Natural killer cell (primary cell): ENCODE data around the gene NCS1. TPM values are rescaled to one million over a fixed set of nuclear protein-coding genes. Genes with fewer than 3 reads are reported as not detected.

Source experiments
- ATAC-seq, 3 donors: fragments of 150-1000 bp in 2 of 3; fragments of 200-7000 bp in 1 of 3; cut with Tn5 transposase; 1 replicate in 1 of 3; 2 replicates in 2 of 3; pipeline ENCODE4 v1.10.0; 2021; ENCODE audit warnings: mild to moderate bottlenecking in 2 of 3, moderate library complexity in 2 of 3
- DNase-seq, 2 donors: peaks; one replicate each; pipeline versions ENCODE4 v3.0.0 to v3.0.0-alpha.2; 2013 to 2021; ENCODE audit warnings: mixed read lengths in 1 of 2
- H3K27ac ChIP-seq: one replicate; pipeline ENCODE4 v1.5.1; 2013; ENCODE audit warnings: mild to moderate bottlenecking, low read length
- H3K27me3 ChIP-seq: one replicate; pipeline ENCODE4 v1.6.1; 2013; ENCODE audit warnings: low read length; ENCODE audit not compliant: control insufficient read depth, insufficient read depth
- H3K36me3 ChIP-seq: one replicate; pipeline ENCODE4 v1.6.1; 2013; ENCODE audit warnings: low read length; ENCODE audit not compliant: control insufficient read depth, insufficient read depth
- H3K4me1 ChIP-seq: one replicate; pipeline ENCODE4 v1.6.1; 2013; ENCODE audit warnings: low read length; ENCODE audit not compliant: control insufficient read depth, insufficient read depth
- H3K4me3 ChIP-seq: one replicate; pipeline ENCODE4 v1.5.1; 2013; ENCODE audit warnings: low read length
- H3K9me3 ChIP-seq: one replicate; pipeline ENCODE4 v1.6.1; 2013; ENCODE audit warnings: low read length; ENCODE audit not compliant: control insufficient read depth, insufficient read depth
- H3K27ac Mint-ChIP-seq, 2 donors: one replicate each; pipeline ENCODE4 v1.8.0; 2022; ENCODE audit warnings: mild to moderate bottlenecking in 2 of 2, mixed read lengths in 2 of 2, moderate library complexity in 1 of 2
- H3K27me3 Mint-ChIP-seq, 2 donors: one replicate each; pipeline ENCODE4 v1.8.0; 2022; ENCODE audit warnings: low read depth in 2 of 2, mixed read lengths in 2 of 2
- H3K36me3 Mint-ChIP-seq: one replicate; pipeline ENCODE4 v1.8.0; 2022; ENCODE audit warnings: mixed read lengths
- H3K4me1 Mint-ChIP-seq, 2 donors: one replicate each; pipeline ENCODE4 v1.8.0; 2022; ENCODE audit warnings: mixed read lengths in 2 of 2
- H3K4me3 Mint-ChIP-seq: one replicate; pipeline ENCODE4 v1.8.0; 2022; ENCODE audit warnings: mild to moderate bottlenecking, moderate library complexity, mixed read lengths
- H3K9me3 Mint-ChIP-seq, 2 donors: one replicate each; pipeline ENCODE4 v1.8.0; 2022; ENCODE audit warnings: mixed read lengths in 2 of 2
- WGBS: methylation state at CpG from one replicate; pipeline ENCODE4 v1.1.7; 2013; ENCODE audit warnings: missing lambda C conversion rate; ENCODE audit not compliant: insufficient coverage; 5-methylcytosine and 5-hydroxymethylcytosine counted together
- intact Hi-C: fragments of 100-400 bp; cut with micrococcal nuclease; formaldehyde crosslinking; loops from one replicate; pipeline ENCODE4 v1.14.2; 2022
- total RNA-seq, 4 donors: library from RNA; stranded (reverse); fragments of 120-200 nt in 1 of 4; gene quantifications; one replicate each; pipeline versions ENCODE4 v1.2.3 to v1.2.4, GENCODE V29; 2013 to 2022
- TF ChIP-seq, protein P1 (sequence below): fragments of 200-600 bp; IDR thresholded peaks from one replicate; pipeline ENCODE4 v1.8.0; 2022; ENCODE audit warnings: antibody characterized with exemption

The NCS1 gene
- total RNA-seq, 3 donors from 2014 or later (not counting 1 experiment from before 2014, with no cell fraction given), result 1.4 to 2.4 (median 1.5) TPM

- ATAC-seq, result no peak
- no peak overlapping the region for H3K27ac ChIP-seq
Observed at GRCh38 chr9:130137641-130138081, 34.5 kb upstream of the NCS1 start.

GRCh38 chr9:130138171-130138653 lies 34.0 kb upstream of the NCS1 start:
- Mint-ChIP-seq H3K27me3 (no peaks in the 10 kb centered on the region), H3K36me3 (no peaks in the 10 kb centered on the region), H3K27ac (peak overlapping the region; percentile 23 to 63), H3K9me3 (no peaks in the 10 kb centered on the region), H3K4me1 (peaks cover 45 to 50% of the 10 kb centered on the region in 2 donors), H3K4me3 (no peak overlapping the region)
- Histone ChIP-seq H3K9me3 (peaks cover 10% of the 10 kb centered on the region), H3K27ac (no peak overlapping the region), H3K4me3 (no peak overlapping the region), H3K4me1 (peaks cover 26% of the 10 kb centered on the region), H3K36me3 (peaks cover 4% of the 10 kb centered on the region), H3K27me3 (no peaks in the 10 kb centered on the region)
- intact Hi-C loops, result no loop called here
- ATAC-seq (peak; percentile 33 to 48 (median 47)), DNase-seq (no peak)
- 67% methylated on average over 10 of the region's 10 CpGs for WGBS
- TF ChIP-seq, protein P1, sequence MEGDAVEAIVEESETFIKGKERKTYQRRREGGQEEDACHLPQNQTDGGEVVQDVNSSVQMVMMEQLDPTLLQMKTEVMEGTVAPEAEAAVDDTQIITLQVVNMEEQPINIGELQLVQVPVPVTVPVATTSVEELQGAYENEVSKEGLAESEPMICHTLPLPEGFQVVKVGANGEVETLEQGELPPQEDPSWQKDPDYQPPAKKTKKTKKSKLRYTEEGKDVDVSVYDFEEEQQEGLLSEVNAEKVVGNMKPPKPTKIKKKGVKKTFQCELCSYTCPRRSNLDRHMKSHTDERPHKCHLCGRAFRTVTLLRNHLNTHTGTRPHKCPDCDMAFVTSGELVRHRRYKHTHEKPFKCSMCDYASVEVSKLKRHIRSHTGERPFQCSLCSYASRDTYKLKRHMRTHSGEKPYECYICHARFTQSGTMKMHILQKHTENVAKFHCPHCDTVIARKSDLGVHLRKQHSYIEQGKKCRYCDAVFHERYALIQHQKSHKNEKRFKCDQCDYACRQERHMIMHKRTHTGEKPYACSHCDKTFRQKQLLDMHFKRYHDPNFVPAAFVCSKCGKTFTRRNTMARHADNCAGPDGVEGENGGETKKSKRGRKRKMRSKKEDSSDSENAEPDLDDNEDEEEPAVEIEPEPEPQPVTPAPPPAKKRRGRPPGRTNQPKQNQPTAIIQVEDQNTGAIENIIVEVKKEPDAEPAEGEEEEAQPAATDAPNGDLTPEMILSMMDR, result no peak

More at GRCh38 chr9:130137641-130138081, 34.5 kb upstream of the NCS1 start:
- no peak for DNase-seq
- no peak overlapping the region for H3K4me3 ChIP-seq
- Mint-ChIP-seq H3K4me1 (peaks cover 49 to 55% of the 10 kb centered on the region in 2 donors), H3K27ac (no peak overlapping the region), H3K4me3 (no peak overlapping the region), H3K27me3 (no peaks in the 10 kb centered on the region), H3K36me3 (no peaks in the 10 kb centered on the region), H3K9me3 (no peaks in the 10 kb centered on the region)
- H3K36me3 ChIP-seq, result peaks cover 4% of the 10 kb centered on the region
- H3K27me3 ChIP-seq, result no peaks in the 10 kb centered on the region
- peaks cover 28% of the 10 kb centered on the region for H3K4me1 ChIP-seq
- TF ChIP-seq, protein P1, result no peak
- peaks cover 10% of the 10 kb centered on the region for H3K9me3 ChIP-seq
- intact Hi-C loops, result no loop called here
- 93% methylated on average over 11 of the region's 11 CpGs for WGBS

DNA sequence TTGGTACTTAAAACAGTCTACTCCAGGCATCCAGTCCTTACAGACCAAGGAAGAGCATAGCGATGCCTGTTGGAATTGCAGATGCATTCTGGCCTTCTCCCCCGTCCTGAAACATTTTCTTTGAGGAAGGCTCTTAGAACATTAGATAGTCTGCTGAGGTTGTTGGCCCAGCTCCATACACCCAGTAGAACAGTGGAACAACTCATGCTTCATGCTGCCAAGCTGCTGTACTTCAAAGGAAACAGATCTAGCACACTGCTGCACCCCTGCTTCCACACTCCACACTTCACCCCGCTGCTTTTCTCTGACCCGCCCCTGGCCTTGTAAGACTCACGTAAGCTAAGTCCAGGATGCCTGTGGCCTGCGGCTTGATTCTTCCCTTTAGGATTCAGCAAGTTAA lies 33.4 kb upstream of the NCS1 start:
- H3K4me1 Mint-ChIP-seq, result peaks cover 44 to 48% of the 10 kb centered on the region in 2 donors
- no peaks in the 10 kb centered on the region for H3K9me3 Mint-ChIP-seq
- H3K36me3 Mint-ChIP-seq, result no peaks in the 10 kb centered on the region
- TF ChIP-seq, protein P1, result no peak
- peak overlapping the region; percentile 23 to 63 for H3K27ac Mint-ChIP-seq
- peaks cover 3% of the 10 kb centered on the region for H3K36me3 ChIP-seq
- peaks cover 32% of the 10 kb centered on the region for H3K4me1 ChIP-seq
- H3K9me3 ChIP-seq, result peaks cover 10% of the 10 kb centered on the region
- H3K4me3 ChIP-seq, result no peak overlapping the region
- ATAC-seq (peak in 1 of 3 donors; percentile 20), DNase-seq (peak in 1 of 2 donors; percentile 34)
- H3K27ac ChIP-seq, result no peak overlapping the region
- intact Hi-C loops, result no loop called here
- no peak overlapping the region for H3K4me3 Mint-ChIP-seq
- H3K27me3 Mint-ChIP-seq, result peaks cover 2 to 4% of the 10 kb centered on the region in 2 donors
- WGBS, result 85% methylated on average over 6 of the region's 6 CpGs
- no peaks in the 10 kb centered on the region for H3K27me3 ChIP-seq

- Mint-ChIP-seq H3K4me3 (no peak overlapping the region), H3K9me3 (no peaks in the 10 kb centered on the region), H3K27ac (peak overlapping the region in 1 of 2 donors; percentile 23), H3K27me3 (peaks cover 6 to 8% of the 10 kb centered on the region in 2 donors), H3K4me1 (peaks cover 49 to 52% of the 10 kb centered on the region in 2 donors), H3K36me3 (no peaks in the 10 kb centered on the region)
- Histone ChIP-seq H3K36me3 (peaks cover 2% of the 10 kb centered on the region), H3K4me1 (peaks cover 37% of the 10 kb centered on the region), H3K4me3 (no peak overlapping the region), H3K9me3 (peaks cover 10% of the 10 kb centered on the region), H3K27ac (no peak overlapping the region), H3K27me3 (peaks cover 2% of the 10 kb centered on the region)
- intact Hi-C loops, result no loop called here
- WGBS, result 98% methylated on average over 10 of the region's 10 CpGs
- ATAC-seq (no peak), DNase-seq (no peak)
- TF ChIP-seq, protein P1, result no peak
Observed at GRCh38 chr9:130139251-130139650, 33.0 kb upstream of the NCS1 start.
